Breast epithelium (tissue), 3 donors: Measurements from ENCODE around the gene MGAT3.

ENCODE experiments used
- POLR2A ChIP-seq: fragments of 450-650 bp; IDR thresholded peaks from one replicate; pipeline ENCODE4 v1.6.1; 2016; ENCODE audit warnings: antibody characterized with exemption, mild to moderate bottlenecking, moderate library complexity
- TF ChIP-seq, protein P1 (sequence below), 3 donors: fragments of 450-650 bp; IDR thresholded peaks; one replicate each; pipeline ENCODE4 v1.5.1; 2016 to 2017; ENCODE audit warnings: antibody characterized with exemption in 3 of 3, mild to moderate bottlenecking in 3 of 3, moderate library complexity in 3 of 3

- TF ChIP-seq, protein P1, sequence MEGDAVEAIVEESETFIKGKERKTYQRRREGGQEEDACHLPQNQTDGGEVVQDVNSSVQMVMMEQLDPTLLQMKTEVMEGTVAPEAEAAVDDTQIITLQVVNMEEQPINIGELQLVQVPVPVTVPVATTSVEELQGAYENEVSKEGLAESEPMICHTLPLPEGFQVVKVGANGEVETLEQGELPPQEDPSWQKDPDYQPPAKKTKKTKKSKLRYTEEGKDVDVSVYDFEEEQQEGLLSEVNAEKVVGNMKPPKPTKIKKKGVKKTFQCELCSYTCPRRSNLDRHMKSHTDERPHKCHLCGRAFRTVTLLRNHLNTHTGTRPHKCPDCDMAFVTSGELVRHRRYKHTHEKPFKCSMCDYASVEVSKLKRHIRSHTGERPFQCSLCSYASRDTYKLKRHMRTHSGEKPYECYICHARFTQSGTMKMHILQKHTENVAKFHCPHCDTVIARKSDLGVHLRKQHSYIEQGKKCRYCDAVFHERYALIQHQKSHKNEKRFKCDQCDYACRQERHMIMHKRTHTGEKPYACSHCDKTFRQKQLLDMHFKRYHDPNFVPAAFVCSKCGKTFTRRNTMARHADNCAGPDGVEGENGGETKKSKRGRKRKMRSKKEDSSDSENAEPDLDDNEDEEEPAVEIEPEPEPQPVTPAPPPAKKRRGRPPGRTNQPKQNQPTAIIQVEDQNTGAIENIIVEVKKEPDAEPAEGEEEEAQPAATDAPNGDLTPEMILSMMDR (IDR thresholded peaks at IDR 0.05): no peak
- TF ChIP-seq POLR2A: no peak
Observed at GRCh38 chr22:39526736-39527171, 69.9 kb downstream of the MGAT3 start.
